IPS DF 4.7 (cell line): Measurements from ENCODE around the gene OTUB1.

Experiments used
- DNase-seq: peaks from one replicate; pipeline ENCODE4 v3.0.0-alpha.2; 2013; ENCODE audit warnings: low spot score; ENCODE audit errors: extremely low read depth

OTUB1 gene

DNA sequence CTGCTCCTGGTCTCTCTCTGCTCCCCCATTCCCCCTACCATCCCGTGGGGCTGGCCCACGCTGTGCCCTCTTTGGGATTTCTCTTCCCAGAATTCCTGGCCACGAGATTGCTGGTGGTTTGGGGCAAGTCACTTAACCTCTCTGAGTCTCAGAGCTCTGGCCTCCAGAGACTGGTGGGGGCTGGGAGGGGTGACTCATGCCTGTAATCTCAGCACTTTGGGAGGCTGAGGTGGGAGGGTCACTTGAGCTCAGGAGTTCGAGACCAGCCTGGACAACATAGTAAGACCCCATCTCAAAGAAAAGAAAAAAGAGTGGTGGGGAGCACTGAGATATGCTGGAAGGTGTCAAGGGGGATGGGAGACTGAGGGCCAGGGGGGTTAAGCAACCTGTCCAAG is 18.3 kb downstream of the OTUB1 start:
- DNase-seq: no peak

DNA sequence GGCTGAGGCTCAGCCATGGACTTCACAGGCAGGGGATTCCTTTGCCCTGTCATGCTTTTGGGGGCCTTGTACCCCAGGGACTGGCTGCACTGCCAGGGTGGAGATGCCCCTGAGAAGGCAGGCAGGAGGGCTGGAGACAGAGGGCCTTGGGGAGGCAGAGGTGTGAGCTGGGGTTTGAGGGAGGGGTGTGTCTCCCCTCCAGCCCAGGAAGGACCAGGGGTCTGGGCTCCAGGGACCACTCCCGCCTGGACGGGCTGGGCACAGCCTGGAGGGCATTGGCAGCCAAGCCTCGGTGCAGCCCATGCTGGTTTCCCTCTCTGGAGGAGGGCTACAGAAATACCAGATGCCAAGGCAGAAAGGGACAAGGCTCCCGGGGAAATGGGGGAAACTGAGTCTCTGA is 19.5 kb downstream of the OTUB1 start:
- DNase-seq: no peak

GRCh38 chr11:64006398-64006797 is 20.2 kb downstream of the OTUB1 start:
- DNase-seq: no peak

GRCh38 chr11:64007160-64007628 is 21.0 kb downstream of the OTUB1 start:
- DNase-seq: no peak

DNA sequence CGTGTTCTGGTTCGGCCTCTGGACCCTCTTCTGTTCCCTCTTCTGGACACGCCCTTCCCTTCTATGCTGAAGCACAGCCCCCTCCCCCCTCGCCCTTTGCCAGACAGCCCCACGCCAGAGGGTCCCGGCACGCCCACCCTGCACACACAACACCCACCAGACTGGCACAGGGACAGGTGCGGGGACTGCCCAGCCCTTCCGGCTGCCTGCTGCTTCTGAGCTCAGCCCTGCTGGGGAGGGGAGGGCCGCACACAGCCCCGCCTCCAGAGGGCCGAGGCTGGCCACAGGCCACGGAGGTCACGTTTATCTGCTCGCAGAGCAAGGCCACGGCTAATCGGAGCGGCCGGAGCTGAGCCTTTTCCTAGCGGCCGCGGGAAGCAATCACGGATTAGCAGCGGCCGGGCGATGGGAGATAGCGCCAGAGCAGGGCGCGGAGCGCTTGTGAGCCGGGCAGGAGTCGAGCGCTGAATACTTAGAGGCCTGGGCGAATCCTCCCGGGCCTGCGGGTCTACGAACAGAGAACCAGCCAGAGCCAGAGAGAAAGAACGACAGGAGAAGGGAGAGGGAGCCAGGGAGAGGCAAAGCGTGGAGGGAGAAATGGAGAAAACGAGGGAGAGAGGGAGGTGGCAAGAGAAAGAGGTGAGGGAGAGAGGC is 21.5 kb downstream of the OTUB1 start:
- DNase-seq: no peak

DNA sequence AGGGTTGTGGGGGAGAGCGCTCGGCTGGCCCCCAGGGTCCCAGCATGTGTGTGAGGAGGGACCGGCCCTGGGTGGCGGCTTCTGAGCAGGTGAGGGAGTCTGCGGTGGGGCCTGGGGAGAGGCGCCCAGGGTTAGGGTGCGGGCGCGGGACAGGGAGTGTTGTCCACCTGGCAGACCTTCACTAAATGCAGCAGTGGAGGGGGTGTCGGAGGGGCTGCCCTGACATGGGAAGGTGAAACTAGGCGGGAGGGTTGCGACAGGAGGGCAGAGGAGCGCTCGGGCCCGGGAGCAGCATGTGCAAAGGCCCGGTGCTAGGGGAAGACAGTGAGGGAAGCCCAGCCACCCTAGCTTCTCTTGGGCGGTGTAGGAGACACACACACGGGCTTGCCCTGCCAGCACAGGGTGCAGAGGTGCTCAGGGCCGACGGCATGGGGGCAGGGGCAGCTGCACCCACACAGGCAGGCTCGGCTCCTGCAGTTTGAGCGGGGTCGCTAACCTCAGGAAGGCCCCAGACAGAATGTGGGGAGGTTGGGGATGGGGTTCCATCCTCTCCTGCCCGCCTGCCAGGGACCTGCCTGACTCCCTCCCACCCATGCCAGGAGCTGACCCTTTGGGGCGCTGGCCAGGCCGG is 22.2 kb downstream of the OTUB1 start:
- DNase-seq: no peak

- no peak for DNase-seq
Measured at GRCh38 chr11:64008914-64009633, 22.8 kb downstream of the OTUB1 start.

DNA sequence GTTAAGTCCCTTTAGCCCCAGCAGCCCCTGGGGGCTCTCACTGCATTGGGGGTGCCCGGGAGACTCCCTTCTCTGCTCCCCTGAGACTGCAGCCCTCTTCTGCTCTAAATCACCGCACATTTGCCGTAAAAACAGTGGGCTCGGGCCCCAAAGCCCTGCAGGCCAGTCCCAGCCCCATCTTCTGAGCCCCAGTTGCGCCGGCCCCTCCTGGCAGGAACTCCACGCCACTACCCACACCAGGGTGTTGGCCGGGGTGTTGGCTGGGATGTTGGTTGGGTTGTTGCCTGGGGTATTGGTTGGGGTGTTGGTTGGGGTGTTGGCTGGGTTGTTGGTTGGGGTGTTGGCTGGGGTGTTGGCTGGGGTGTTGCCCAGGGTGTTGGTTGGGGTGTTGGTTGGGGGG is 23.5 kb downstream of the OTUB1 start:
- DNase-seq: no peak

- DNase-seq: no peak
Measured at GRCh38 chr11:64010783-64011182, 24.5 kb downstream of the OTUB1 start.

- DNase-seq: no peak
Measured at GRCh38 chr11:64011371-64011770, 25.1 kb downstream of the OTUB1 start.

- no peak for DNase-seq
Measured at GRCh38 chr11:64013141-64013896, 27.1 kb downstream of the OTUB1 start.

DNA sequence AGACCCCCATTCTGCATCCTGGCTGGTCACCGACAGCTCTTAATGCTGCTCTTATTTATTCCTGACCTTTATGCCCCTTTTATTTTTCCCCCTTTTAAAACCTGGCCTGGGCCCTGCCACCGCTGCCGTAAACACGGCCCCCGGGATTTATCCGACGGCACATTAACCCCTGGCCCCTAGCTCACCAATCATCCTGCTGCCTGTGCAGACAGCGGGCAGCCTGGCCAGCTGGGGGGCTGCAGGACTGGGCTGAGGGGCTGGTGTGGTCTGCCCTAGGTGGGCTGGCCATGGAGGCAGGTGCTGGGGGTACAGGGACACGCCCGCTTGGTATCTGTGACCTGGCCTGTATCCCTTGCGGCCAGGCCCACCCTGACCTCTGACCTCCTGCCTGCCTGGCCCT is 28.1 kb downstream of the OTUB1 start:
- no peak for DNase-seq

DNA sequence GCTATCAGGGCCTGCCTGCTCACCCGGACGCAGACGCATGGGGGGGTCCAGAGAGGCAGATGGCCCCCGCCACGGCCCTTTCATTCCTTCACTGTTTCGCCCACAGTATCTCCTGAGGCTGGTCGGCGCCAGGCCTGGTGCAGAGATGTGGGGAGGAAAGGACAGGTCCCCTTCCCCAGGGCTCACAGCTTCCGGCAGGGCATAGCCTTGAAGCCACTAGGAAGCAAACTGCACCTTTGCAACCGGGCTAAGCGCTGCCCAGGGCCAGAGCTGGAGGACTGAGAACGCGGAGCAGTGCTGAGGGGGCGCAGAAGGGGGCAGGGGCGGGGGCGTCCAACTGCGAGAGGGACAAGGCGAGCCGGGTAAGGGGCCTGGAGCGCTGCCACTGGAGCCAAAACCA is 29.3 kb downstream of the OTUB1 start:
- DNase-seq: no peak

GRCh38 chr11:64015935-64016845 is 30.0 kb downstream of the OTUB1 start:
- DNase-seq: no peak

DNA sequence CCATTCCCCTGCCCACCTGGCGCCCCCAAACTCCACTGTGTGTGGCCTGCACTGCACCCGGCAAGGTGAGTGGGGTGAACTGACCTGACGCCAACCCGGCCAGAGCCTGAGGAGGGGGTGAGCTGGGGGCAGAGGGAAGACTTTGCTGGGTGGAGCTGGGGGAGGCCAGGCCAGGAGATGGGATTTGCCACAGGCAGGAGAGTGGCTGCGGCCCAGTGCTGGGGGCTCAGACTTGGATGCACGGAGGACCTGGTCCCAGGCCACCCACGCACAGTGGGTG is 31.6 kb downstream of the OTUB1 start:
- DNase-seq: no peak

- no peak for DNase-seq
Measured at GRCh38 chr11:64018310-64018709, 32.1 kb downstream of the OTUB1 start.

GRCh38 chr11:64019106-64020037 is 33.1 kb downstream of the OTUB1 start:
- no peak for DNase-seq

GRCh38 chr11:64020976-64021756 is 34.9 kb downstream of the OTUB1 start:
- DNase-seq: no peak

DNA sequence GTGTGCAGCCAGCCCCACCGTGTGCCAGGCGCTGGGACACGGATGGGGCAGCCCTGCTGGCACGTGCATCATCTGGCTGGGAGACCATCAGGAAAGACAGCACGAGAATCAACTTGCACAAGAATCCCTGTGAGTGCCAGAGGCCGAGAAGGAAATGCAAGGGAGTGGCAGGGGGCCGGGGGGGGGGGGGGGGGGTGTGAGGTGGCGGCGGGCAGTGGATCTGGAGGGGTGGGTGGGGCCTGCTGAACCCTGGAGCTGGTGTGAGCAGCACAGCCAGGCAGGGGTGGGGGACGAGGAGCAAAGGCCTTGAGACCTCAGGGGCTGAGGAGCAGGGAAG is 35.5 kb downstream of the OTUB1 start:
- no peak for DNase-seq
